WTC11 (cell line): ENCODE measurements around the gene VAMP4. TPM values are rescaled to one million over a fixed set of nuclear protein-coding genes. Genes with fewer than 3 reads are reported as not detected.
"Not testable (repeated sequence)": the region's sequence is repeated elsewhere in the genome, so short reads cannot be mapped to it uniquely, and the experiment has no call there.

Experiments used
- ATAC-seq: fragments of 200-7000 bp; cut with Tn5 transposase; 2 replicates; pipeline ENCODE4 v1.10.0; 2021; ENCODE audit warnings: mild to moderate bottlenecking, moderate library complexity
- CTCF ChIA-PET: fragments of 300-600 bp; sonication (Branson Sonifier 250); formaldehyde crosslinking; loops from one replicate; lab custom pipeline; 2021; ENCODE audit warnings: antibody characterized with exemption; lab: Charles Lee
- POLR2A ChIA-PET: fragments of 350-600 bp; sonication (Branson Sonifier 250); formaldehyde crosslinking; loops from one replicate; lab custom pipeline; 2021; ENCODE audit warnings: antibody characterized with exemption; lab: Charles Lee
- DNase-seq: peaks from one replicate; pipeline ENCODE4 v3.0.0; 2021; ENCODE audit warnings: low spot score
- H3K27ac Mint-ChIP-seq: 2 replicates; pipeline ENCODE4 v1.8.0; 2021; ENCODE audit warnings: mixed read lengths
- H3K27me3 Mint-ChIP-seq: 2 replicates; pipeline ENCODE4 v1.8.0; 2021; ENCODE audit warnings: low read depth, mild to moderate bottlenecking, moderate library complexity, mixed read lengths
- H3K36me3 Mint-ChIP-seq: 2 replicates; pipeline ENCODE4 v1.8.0; 2021; ENCODE audit warnings: mixed read lengths
- H3K4me1 Mint-ChIP-seq: 2 replicates; pipeline ENCODE4 v1.8.0; 2022; ENCODE audit warnings: mixed read lengths
- H3K4me3 Mint-ChIP-seq: 2 replicates; pipeline ENCODE4 v1.8.0; 2021; ENCODE audit warnings: mild to moderate bottlenecking, moderate library complexity, mixed read lengths
- H3K9me3 Mint-ChIP-seq: 2 replicates; pipeline ENCODE4 v1.8.0; 2021; ENCODE audit warnings: mixed read lengths
- CBFB ChIP-seq: sonication (generic); formaldehyde crosslinking; IDR thresholded peaks from 2 replicates; pipeline ENCODE4 v1.8.1; 2022; ENCODE audit warnings: mild to moderate bottlenecking, low read depth, missing genetic modification reagents
- CDX4 ChIP-seq: fragments of 250-450 bp; sonication (Bioruptor Pico); IDR thresholded peaks from 2 replicates; pipeline ENCODE4 v1.9.0; 2021; ENCODE audit warnings: moderate library complexity, mild to moderate bottlenecking, inconsistent platforms, borderline replicate concordance
- ELF4 ChIP-seq: sonication (generic); formaldehyde crosslinking; IDR thresholded peaks from 2 replicates; pipeline ENCODE4 v1.8.1; 2022; ENCODE audit warnings: low read depth, mild to moderate bottlenecking, moderate library complexity, missing genetic modification reagents
- EMX1 ChIP-seq: fragments of 250-450 bp; sonication (Bioruptor Pico); IDR thresholded peaks from 2 replicates; pipeline ENCODE4 v1.8.0; 2021; ENCODE audit warnings: mild to moderate bottlenecking
- ETV6 ChIP-seq: sonication (generic); formaldehyde crosslinking; IDR thresholded peaks from 2 replicates; pipeline ENCODE4 v1.8.1; 2022; ENCODE audit warnings: mild to moderate bottlenecking, missing genetic modification reagents
- FOXJ3 ChIP-seq: sonication (generic); formaldehyde crosslinking; IDR thresholded peaks from 2 replicates; pipeline ENCODE4 v1.9.0; 2021; ENCODE audit warnings: missing genetic modification reagents, mild to moderate bottlenecking, borderline replicate concordance
- GRHL2 ChIP-seq: fragments of 250-450 bp; sonication (Bioruptor Pico); IDR thresholded peaks from 2 replicates; pipeline ENCODE4 v1.8.0; 2022; ENCODE audit warnings: mild to moderate bottlenecking, moderate library complexity; ENCODE audit not compliant: insufficient replicate concordance, severe bottlenecking
- IRF1 ChIP-seq: sonication (generic); formaldehyde crosslinking; IDR thresholded peaks from 2 replicates; pipeline ENCODE4 v1.8.0; 2023; ENCODE audit warnings: missing genetic modification reagents
- RELA ChIP-seq: sonication (generic); formaldehyde crosslinking; IDR thresholded peaks from 2 replicates; pipeline ENCODE4 v1.8.1; 2022; ENCODE audit warnings: missing genetic modification reagents, mild to moderate bottlenecking, borderline replicate concordance
- STAT6 ChIP-seq: sonication (generic); formaldehyde crosslinking; conservative IDR thresholded peaks from 2 replicates; pipeline ENCODE4 v1.8.1; 2023; ENCODE audit warnings: mild to moderate bottlenecking, low read depth, missing genetic modification reagents, moderate library complexity
- TCF7 ChIP-seq: sonication (generic); formaldehyde crosslinking; IDR thresholded peaks from 2 replicates; pipeline ENCODE4 v1.8.0; 2022; ENCODE audit warnings: mild to moderate bottlenecking, low read depth, missing genetic modification reagents, moderate library complexity
- USF1 ChIP-seq: sonication (generic); formaldehyde crosslinking; IDR thresholded peaks from 2 replicates; pipeline ENCODE4 v1.8.0; 2022; ENCODE audit warnings: mild to moderate bottlenecking, missing genetic modification reagents
- USF2 ChIP-seq: sonication (generic); formaldehyde crosslinking; IDR thresholded peaks from 2 replicates; pipeline ENCODE4 v1.8.1; 2023; ENCODE audit warnings: mild to moderate bottlenecking, missing genetic modification reagents, moderate library complexity
- ZBTB43 ChIP-seq: sonication (generic); formaldehyde crosslinking; IDR thresholded peaks from 2 replicates; pipeline ENCODE4 v1.8.1; 2023; ENCODE audit warnings: mild to moderate bottlenecking, missing genetic modification reagents
- ZNF121 ChIP-seq: sonication (generic); formaldehyde crosslinking; IDR thresholded peaks from 2 replicates; pipeline ENCODE4 v1.8.0; 2023; ENCODE audit warnings: missing genetic modification reagents
- ZNF138 ChIP-seq: sonication (generic); formaldehyde crosslinking; conservative IDR thresholded peaks from 2 replicates; pipeline ENCODE4 v1.8.1; 2022; ENCODE audit warnings: mild to moderate bottlenecking, moderate library complexity, missing genetic modification reagents
- ZNF317 ChIP-seq: sonication (generic); formaldehyde crosslinking; IDR thresholded peaks from 2 replicates; pipeline ENCODE4 v1.8.1; 2023; ENCODE audit warnings: low read depth, mild to moderate bottlenecking, moderate library complexity, missing genetic modification reagents, borderline replicate concordance
- ZNF416 ChIP-seq: fragments of 250-450 bp; sonication (Bioruptor Pico); IDR thresholded peaks from 2 replicates; pipeline ENCODE4 v1.9.0; 2021; ENCODE audit warnings: mild to moderate bottlenecking, inconsistent platforms
- total RNA-seq: library from RNA; stranded (reverse); gene quantifications from 3 replicates; pipeline ENCODE4 v1.2.3, GENCODE V29; 2021

VAMP4 gene
- total RNA-seq, 1 experiment from 2014 or later, result 11.4 TPM

- TF ChIP-seq ELF4 (CRISPR knock-in tag) (no peak), GRHL2 (CRISPR knock-in tag) (no peak), ZNF138 (CRISPR knock-in tag) (no peak), CDX4 (CRISPR knock-in tag) (no peak), EMX1 (no peak), CBFB (CRISPR knock-in tag) (no peak), FOXJ3 (no peak)
Observed at GRCh38 chr1:171663036-171663853, 78.6 kb downstream of the VAMP4 start (continued).

GRCh38 chr1:171661076-171661650 lies 80.7 kb downstream of the VAMP4 start:
- CTCF ChIA-PET, result interaction anchor here (0.6 kb wide), 1 partner anchor 17 kb away, joined by 3 read pairs; no protein-coding TSS in a partner anchor
- TF ChIP-seq ZNF416 (CRISPR knock-in tag) (no peak), USF2 (peak; percentile 37; the same call in 1 of the 2 replicates)
- ATAC-seq (peak; percentile 75), DNase-seq (no peak)
- Mint-ChIP-seq H3K27ac (no peak overlapping the region), H3K27me3 (no peaks in the 10 kb centered on the region), H3K4me3 (no peak overlapping the region), H3K9me3 (peaks cover 16% of the 10 kb centered on the region; the same call in 1 of the 2 replicates), H3K36me3 (no peaks in the 10 kb centered on the region), H3K4me1 (peaks cover 11% of the 10 kb centered on the region)
- POLR2A ChIA-PET, result interaction anchor here (1.0 kb wide), 1 partner anchor 80 kb away, joined by 3 read pairs; no protein-coding TSS in a partner anchor

GRCh38 chr1:171656206-171656605 lies 85.7 kb downstream of the VAMP4 start:
- CTCF ChIA-PET, result interaction anchor here (0.5 to 5.6 kb wide), 5 partner anchors 13 to 145 kb away, joined by 4 to 121 read pairs (median 5); partner anchors contain the start of gene MYOCOS
- DNase-seq, H3K36me3 Mint-ChIP-seq, ATAC-seq, H3K27ac Mint-ChIP-seq, POLR2A ChIA-PET, H3K4me3 Mint-ChIP-seq, H3K27me3 Mint-ChIP-seq: not testable (repeated sequence)
- Mint-ChIP-seq H3K4me1 (peaks cover 25% of the 10 kb centered on the region), H3K9me3 (peaks cover 14% of the 10 kb centered on the region; the same call in 1 of the 2 replicates)

GRCh38 chr1:171655746-171656116 lies 86.1 kb downstream of the VAMP4 start:
- H3K27ac Mint-ChIP-seq, result no peak overlapping the region
- CTCF ChIA-PET, result interaction anchor here (0.9 to 5.6 kb wide), 15 partner anchors 8 to 347 kb away, joined by 3 to 121 read pairs (median 5); partner anchors contain the start of genes DNM3 and MYOCOS
- DNase-seq (no peak), ATAC-seq (no peak)
- H3K4me3 Mint-ChIP-seq, result no peak overlapping the region
- H3K4me1 Mint-ChIP-seq, result peaks cover 20% of the 10 kb centered on the region
- no peaks in the 10 kb centered on the region for H3K27me3 Mint-ChIP-seq
- POLR2A ChIA-PET, result no interaction called here
- peaks cover 9% of the 10 kb centered on the region; the same call in 1 of the 2 replicates for H3K9me3 Mint-ChIP-seq
- H3K36me3 Mint-ChIP-seq, result no peaks in the 10 kb centered on the region
- TF ChIP-seq IRF1 (CRISPR knock-in tag) (no peak), ZBTB43 (CRISPR knock-in tag) (no peak), ZNF121 (CRISPR knock-in tag) (no peak), TCF7 (CRISPR knock-in tag) (no peak), CDX4 (CRISPR knock-in tag) (no peak), USF1 (no peak), ETV6 (no peak), ZNF317 (CRISPR knock-in tag) (no peak), RELA (CRISPR knock-in tag) (no peak), STAT6 (no peak)
